HG03039 (cell line): ENCODE measurements around the gene C5orf52.
"Not testable (repeated sequence)": the region's sequence is repeated elsewhere in the genome, so short reads cannot be mapped to it uniquely, and the experiment has no call there.

Experiments used
- ATAC-seq: cut with Tn5 transposase; IDR thresholded peaks from one replicate; pipeline ENCODE4 v1.9.1; 2021; ENCODE audit warnings: mild to moderate bottlenecking, moderate library complexity; ENCODE audit not compliant: unreplicated experiment

The C5orf52 gene

GRCh38 chr5:157677931-157678330 is 6.6 kb downstream of the C5orf52 start:
- no peak for ATAC-seq

DNA sequence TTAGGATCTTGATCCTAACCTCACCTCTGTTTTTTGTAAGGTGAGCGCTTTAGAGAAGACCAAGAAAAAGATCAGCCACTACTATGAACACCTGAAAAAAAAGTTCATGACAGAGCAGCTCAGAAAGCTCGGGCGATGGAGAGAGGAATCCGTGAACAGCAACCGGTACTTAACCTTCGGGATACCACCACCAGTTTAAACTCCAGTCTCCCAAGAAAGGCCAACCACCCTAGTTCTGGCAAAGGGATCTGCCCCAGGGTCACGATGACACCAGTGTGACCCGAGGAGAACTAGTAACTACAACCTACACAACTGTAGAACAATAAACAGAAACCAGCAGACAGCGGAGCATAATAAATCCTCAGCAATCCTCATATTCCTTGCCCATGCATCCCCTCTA is 8.5 kb downstream of the C5orf52 start:
- ATAC-seq: no peak

DNA sequence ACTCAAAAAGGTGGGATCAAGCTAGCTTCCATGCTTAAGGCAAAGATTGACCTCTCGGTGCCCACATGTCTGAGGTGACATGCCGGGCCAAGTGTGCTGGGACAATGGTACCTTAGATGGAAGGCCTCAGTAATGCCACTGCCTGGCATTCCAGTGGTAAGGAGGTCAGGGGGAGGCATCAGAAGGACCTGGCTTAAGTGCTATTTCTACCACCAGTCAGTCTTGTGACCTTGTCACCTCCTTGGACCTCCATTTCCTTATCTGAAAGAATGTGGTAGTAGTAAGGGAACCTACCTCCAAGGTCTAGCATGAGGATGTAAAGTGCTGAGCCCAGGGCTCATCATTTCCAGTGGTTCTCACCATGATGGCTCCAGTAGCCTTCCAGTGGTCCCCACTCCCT is 8.9 kb downstream of the C5orf52 start:
- ATAC-seq: no peak

GRCh38 chr5:157681048-157681447 is 9.7 kb downstream of the C5orf52 start:
- no peak for ATAC-seq

DNA sequence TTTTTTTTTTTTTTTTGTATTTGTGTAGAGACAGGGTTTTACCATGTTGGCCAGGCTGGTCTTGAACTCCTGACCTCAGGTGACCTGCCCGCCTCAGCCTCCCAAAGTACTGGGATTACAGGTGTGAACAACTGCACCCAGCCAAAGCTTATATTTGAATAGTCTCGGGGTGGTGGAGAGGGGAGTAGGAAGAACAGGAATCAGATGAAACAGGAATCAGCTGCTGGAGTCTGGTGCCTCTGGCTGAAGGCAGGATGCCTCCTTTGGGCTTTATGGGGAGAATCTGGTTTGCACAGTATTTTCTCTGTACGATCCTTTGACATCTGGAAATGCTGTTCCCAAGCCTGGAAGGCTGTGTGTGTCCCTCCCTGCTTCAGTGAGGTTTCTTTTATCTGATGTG is 10.9 kb downstream of the C5orf52 start:
- no peak for ATAC-seq

- not testable (repeated sequence) for ATAC-seq
These were observed 15.2 kb downstream of the C5orf52 start for GRCh38 chr5:157686276-157687197.

GRCh38 chr5:157687198-157687554 is 15.8 kb downstream of the C5orf52 start:
- no peak for ATAC-seq

- ATAC-seq: no peak
These were observed 18.8 kb downstream of the C5orf52 start for GRCh38 chr5:157689942-157690689.

GRCh38 chr5:157690690-157691433 is 19.5 kb downstream of the C5orf52 start:
- no peak for ATAC-seq

DNA sequence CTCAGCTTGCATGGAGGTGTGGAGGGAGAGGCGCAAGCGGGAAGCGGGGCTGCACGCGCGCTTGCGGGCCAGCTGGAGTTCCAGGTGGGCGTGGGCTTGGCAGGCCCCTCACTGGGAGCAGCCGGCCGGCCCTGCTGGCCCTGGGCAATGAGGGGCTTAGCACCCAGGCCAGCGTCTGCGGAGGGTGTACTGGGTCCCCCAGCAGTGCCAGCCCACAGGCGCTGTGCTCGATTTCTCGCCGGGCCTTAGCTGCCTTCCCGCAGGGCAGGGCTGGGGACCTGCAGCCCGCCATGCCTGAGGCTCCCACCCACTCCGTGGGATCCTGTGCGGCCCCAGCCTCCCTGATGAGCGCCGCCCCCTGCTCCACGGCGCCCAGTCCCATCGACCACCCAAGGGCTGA is 22.5 kb downstream of the C5orf52 start:
- not testable (repeated sequence) for ATAC-seq

- ATAC-seq: not testable (repeated sequence)
These were observed 24.8 kb downstream of the C5orf52 start for GRCh38 chr5:157696154-157696553.

- ATAC-seq: not testable (repeated sequence)
These were observed 27.3 kb downstream of the C5orf52 start for GRCh38 chr5:157698674-157699073.

GRCh38 chr5:157703736-157704135 is 32.4 kb downstream of the C5orf52 start:
- ATAC-seq: no peak

DNA sequence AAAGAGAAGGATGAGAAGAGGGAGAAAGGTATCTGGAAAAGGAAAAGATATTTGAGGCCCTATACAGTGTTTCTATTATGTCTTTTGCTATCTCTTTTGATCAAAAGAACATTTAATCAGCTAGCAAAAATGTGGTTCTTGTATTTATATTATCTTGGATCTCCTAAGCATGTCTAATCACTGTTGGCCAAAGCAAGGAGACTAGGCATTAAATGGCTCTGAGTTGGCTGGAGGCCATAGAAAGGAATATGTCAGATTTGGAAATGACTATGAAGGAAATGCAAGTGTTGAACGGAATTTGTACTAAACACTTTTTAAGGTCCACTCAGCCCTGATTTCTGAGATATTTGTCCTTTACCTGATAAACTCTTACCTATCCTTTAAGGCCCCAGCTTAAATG is 37.5 kb downstream of the C5orf52 start:
- no peak for ATAC-seq

DNA sequence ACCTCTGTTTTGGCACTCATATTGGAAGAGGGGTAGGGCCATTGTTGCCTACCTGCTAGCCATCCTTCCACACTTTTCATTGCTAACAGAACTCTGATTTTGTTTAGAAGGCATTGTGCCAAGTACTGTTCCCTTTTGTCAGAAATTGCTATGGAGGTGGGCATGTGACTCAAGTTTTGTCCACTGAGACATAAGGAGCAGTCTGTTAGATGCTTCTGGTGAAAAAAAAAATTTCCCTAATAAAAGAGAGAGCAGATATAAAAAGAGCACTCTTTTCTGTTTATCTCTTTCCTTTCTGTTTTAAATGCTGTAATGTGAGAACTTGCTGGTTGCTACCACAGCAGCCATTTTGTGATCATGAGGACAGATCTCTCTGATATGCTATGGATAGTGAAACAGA is 38.0 kb downstream of the C5orf52 start:
- no peak for ATAC-seq

DNA sequence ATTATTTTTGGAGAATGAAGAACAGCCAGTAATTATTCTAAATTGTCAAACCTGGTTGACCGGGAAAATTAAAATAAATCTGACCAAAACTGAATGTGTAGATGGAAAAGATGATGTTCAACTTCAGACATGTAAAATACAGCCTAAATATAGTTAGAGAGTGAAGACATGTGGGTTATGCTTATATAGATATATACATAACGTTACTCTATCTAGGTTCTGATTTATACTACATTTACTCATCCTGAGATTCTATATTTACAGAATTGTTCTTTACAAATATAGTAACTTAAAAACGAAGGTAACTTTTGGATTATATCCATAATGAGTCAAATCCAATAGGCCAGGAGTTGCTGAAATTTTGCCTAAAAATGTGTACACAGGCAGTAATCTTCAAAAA is 39.1 kb downstream of the C5orf52 start:
- no peak for ATAC-seq

DNA sequence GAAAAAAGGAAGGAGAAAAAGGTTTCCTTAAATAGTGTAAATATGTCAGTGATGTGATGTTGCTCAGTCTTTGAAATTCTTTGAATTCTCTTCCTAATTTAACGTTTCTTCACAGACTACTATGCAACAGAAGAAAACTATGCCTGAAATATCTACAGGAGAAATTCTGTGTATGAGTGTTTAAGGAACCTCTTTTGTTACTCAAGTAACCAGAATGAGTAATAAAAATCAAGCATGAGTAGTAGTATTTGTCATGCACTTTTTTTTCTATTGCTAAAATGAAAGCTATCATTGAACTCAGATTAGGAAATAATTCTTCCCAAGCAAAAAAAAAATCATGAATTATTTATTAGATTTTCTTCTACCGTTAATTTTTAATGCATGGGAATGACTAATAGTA is 39.5 kb downstream of the C5orf52 start:
- no peak for ATAC-seq

GRCh38 chr5:157713830-157714595 is 42.7 kb downstream of the C5orf52 start:
- ATAC-seq: no peak

- ATAC-seq: no peak
These were observed 43.2 kb downstream of the C5orf52 start for GRCh38 chr5:157714596-157714864.

DNA sequence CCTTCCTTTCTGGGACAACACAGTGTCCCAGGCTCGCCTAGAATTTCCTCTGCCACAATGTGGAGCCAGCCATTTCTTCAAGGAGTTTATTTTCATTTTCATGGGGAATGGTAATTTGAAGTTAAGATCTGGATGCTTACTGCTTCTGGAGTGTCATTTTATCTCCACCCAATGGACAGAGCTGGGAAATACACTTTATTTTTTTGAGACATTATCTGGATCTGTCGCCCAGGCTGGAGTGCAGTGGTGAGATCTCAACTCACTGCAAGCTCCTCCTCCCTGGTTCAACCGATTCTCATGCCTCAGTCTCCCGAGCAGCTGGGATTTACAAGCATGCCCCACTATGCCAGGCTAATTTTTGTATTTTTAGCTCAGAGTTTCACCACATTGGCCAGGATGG is 47.2 kb downstream of the C5orf52 start:
- no peak for ATAC-seq

DNA sequence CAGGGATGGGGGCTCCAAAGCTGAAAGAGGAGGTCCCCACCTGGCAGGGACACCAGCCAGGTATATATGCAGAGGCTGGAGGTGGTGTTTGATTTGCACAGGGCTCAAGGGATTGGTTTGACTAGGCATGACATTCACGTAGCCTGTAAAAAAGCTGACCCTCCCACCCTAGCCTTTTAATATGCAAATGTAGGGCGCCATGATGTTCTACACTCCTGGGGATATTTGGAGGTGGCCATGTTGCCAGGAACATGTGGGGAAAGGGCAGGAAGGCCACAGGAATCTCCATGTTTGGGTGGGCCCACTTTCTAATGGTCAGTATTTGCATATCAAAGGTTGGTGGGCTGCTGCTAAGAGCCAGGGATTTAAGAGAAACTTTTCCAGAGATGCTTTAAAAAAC is 47.9 kb downstream of the C5orf52 start:
- no peak for ATAC-seq
